CD8-positive, alpha-beta memory T cell (primary cell): ENCODE results near the gene TNFRSF4. TPM values are rescaled to one million over a fixed set of nuclear protein-coding genes. Genes with fewer than 3 reads are reported as not detected.
"Not testable (repeated sequence)": the region's sequence is repeated elsewhere in the genome, so short reads cannot be mapped to it uniquely, and the experiment has no call there.

ENCODE experiments used
- CTCF ChIA-PET: fragments of 350-600 bp; sonication (Branson Sonifier 250); formaldehyde crosslinking; loops from one replicate; lab custom pipeline; 2021; ENCODE audit warnings: antibody characterized with exemption; lab: Charles Lee
- POLR2A ChIA-PET: fragments of 350-600 bp; sonication (Branson Sonifier 250); formaldehyde crosslinking; loops from one replicate; lab custom pipeline; 2021; ENCODE audit warnings: antibody characterized with exemption; lab: Charles Lee
- DNase-seq, 5 donors: peaks; one replicate each; pipeline versions ENCODE4 v3.0.0 to v3.0.0-alpha.2; 2020 to 2022; ENCODE audit warnings: mixed read lengths in 1 of 5
- H3K27ac ChIP-seq: one replicate; pipeline ENCODE4 v1.7.0; 2013; ENCODE audit warnings: low read depth, mild to moderate bottlenecking, low read length, moderate library complexity
- H3K27me3 ChIP-seq: 2 replicates; pipeline ENCODE4 v1.7.0; 2013; ENCODE audit warnings: low read length, mild to moderate bottlenecking; ENCODE audit not compliant: insufficient read depth, poor library complexity, severe bottlenecking
- H3K36me3 ChIP-seq: 2 replicates; pipeline ENCODE4 v1.7.0; 2013; ENCODE audit warnings: mild to moderate bottlenecking, low read length, moderate library complexity; ENCODE audit not compliant: insufficient read depth
- H3K4me1 ChIP-seq: 2 replicates; pipeline ENCODE4 v1.7.0; 2013; ENCODE audit warnings: mild to moderate bottlenecking, low read length, moderate library complexity; ENCODE audit not compliant: insufficient read depth
- H3K4me3 ChIP-seq: 2 replicates; pipeline ENCODE4 v1.7.0; 2013; ENCODE audit warnings: mild to moderate bottlenecking, low read length
- H3K9me3 ChIP-seq: 2 replicates; pipeline ENCODE4 v1.7.0; 2013; ENCODE audit warnings: mild to moderate bottlenecking, low read length
- H3K27ac Mint-ChIP-seq, 8 donors: one replicate each; pipeline ENCODE4 v1.8.0; 2020 to 2021; ENCODE audit warnings: mixed read lengths in 8 of 8, mild to moderate bottlenecking in 6 of 8, inconsistent platforms in 3 of 8, moderate library complexity in 3 of 8
- H3K27me3 Mint-ChIP-seq, 2 donors: one replicate each; pipeline ENCODE4 v1.8.0; 2020 to 2021; ENCODE audit warnings: mixed read lengths in 2 of 2, mild to moderate bottlenecking in 1 of 2, moderate library complexity in 1 of 2
- H3K36me3 Mint-ChIP-seq, 3 donors: one replicate each; pipeline ENCODE4 v1.8.0; 2020 to 2021; ENCODE audit warnings: mixed read lengths in 3 of 3, inconsistent platforms in 1 of 3, mild to moderate bottlenecking in 1 of 3
- H3K4me1 Mint-ChIP-seq, 3 donors: one replicate each; pipeline ENCODE4 v1.8.0; 2020 to 2021; ENCODE audit warnings: mixed read lengths in 3 of 3, inconsistent platforms in 1 of 3, mild to moderate bottlenecking in 1 of 3
- H3K4me3 Mint-ChIP-seq, 7 donors: one replicate each; pipeline ENCODE4 v1.8.0; 2020 to 2021; ENCODE audit warnings: mixed read lengths in 7 of 7, mild to moderate bottlenecking in 6 of 7, moderate library complexity in 4 of 7, inconsistent platforms in 2 of 7
- H3K9me3 Mint-ChIP-seq, 5 donors: one replicate each; pipeline ENCODE4 v1.8.0; 2020 to 2022; ENCODE audit warnings: mixed read lengths in 5 of 5, mild to moderate bottlenecking in 3 of 5, moderate library complexity in 2 of 5, inconsistent platforms in 1 of 5
- polyA plus RNA-seq: library from polyadenylated mRNA; unstranded; fragments of 300-500 nt; fragmentation: Illumina TruSeq; gene quantifications from one replicate; pipeline ENCODE4 v1.2.3, GENCODE V29; 2021
- total RNA-seq, 2 experiments: library from RNA; stranded (reverse); gene quantifications; one replicate each; pipeline ENCODE4 v1.2.3, GENCODE V29; 2021

TNFRSF4 gene
- total and polyA plus RNA-seq, 3 experiments from 2014 or later: 1.9 to 193 (median 180) TPM

DNA sequence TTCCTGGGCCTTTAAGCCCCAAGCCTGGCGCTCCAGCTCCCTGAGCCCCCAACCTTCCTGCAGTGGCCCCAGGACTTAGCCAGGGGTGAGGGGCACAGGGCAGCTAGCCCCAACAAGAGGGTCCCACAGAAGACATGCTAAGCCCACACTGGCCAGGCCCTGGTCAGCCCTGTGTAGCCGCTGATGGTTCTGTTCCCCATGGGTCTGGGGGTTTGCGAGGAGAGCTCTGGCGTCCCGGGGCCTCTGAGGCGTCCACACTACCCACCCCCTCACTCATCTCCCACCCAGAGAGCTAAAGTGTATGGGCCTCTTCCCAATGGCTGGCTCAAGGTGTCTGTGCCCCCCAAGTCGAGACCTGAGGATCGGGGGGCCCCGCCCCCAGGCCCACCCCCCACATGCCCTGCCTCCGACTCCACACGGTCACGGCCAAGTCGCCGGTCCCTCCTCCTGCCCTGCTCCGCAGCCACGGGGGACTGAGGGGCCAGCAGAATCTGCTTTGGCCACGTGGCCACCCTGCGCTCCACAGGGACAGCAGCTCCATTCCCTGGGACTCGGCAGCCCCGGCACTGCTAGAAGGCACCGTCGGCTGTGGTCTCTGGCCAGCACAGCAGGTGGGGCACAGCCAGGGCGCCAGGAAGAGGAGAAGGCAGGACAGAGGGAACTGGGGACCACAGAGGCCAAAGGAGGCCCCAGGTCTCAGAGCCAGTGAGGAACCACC is 15.4 kb downstream of the TNFRSF4 start:
- peaks cover 7% of the 10 kb centered on the region for H3K4me1 ChIP-seq
- H3K27me3 Mint-ChIP-seq: peaks cover 0 to 2% of the 10 kb centered on the region in 2 donors
- no peaks in the 10 kb centered on the region for H3K27me3 ChIP-seq
- CTCF ChIA-PET: no interaction called here
- DNase-seq: peak in 1 of 5 donors; percentile 0
- no peak overlapping the region for H3K4me3 ChIP-seq
- H3K9me3 Mint-ChIP-seq: peaks cover 4 to 12% (median 7%) of the 10 kb centered on the region in 5 donors
- H3K36me3 ChIP-seq: no peaks in the 10 kb centered on the region
- H3K27ac Mint-ChIP-seq: peak overlapping the region in 2 of 8 donors; percentile 11 to 47
- H3K9me3 ChIP-seq: peaks cover 4% of the 10 kb centered on the region
- H3K27ac ChIP-seq: no peak overlapping the region
- H3K36me3 Mint-ChIP-seq: no peaks in the 10 kb centered on the region
- H3K4me1 Mint-ChIP-seq: peaks cover 0 to 8% (median 0%) of the 10 kb centered on the region in 3 donors
- no peak overlapping the region for H3K4me3 Mint-ChIP-seq
- POLR2A ChIA-PET: no interaction called here

DNA sequence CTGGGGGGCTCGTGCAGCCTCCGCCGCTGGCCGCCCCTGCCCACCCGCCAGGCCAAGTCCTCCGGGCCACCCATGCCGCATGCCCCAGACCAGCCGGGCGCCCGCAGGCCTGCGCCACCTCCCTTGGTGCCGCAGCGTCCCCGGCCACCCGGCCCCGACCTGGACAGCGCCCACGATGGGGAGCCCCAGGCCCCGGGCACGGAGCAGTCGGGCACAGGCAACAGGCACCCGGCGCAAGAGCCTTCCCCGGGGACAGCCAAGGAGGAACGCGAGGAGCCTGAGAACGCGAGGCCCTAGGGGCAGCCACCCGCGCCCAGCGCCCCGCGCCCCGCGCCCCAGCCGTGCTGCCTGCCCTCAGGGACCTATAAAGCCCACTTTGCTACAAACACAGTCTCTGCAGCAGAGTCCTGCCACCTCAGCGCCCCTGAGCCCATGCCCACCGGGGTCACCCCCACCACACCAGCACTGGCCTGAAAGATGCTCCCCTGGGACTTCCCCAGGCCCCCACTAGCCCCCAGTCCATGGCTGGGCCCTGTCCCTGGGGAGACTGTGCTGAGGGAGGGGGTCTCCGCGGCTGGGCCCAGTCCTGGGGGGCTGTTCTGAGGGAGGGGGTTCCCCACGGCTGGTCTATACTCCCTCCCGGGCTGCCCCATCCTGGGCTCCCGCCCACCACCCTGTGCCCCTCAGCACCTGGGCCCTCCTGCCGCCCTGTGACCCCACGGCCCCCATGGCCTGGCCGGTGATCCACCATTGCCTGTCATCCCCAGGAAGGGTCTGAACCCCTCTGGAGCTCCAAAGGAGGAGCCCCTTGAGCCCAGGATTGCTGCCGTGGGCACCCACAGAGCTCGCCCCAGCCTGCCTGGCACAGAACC is 16.2 kb downstream of the TNFRSF4 start:
- ChIA-PET CTCF (no interaction called here), POLR2A (no interaction called here)
- Mint-ChIP-seq H3K9me3 (peaks cover 4 to 12% (median 7%) of the 10 kb centered on the region in 5 donors), H3K4me1 (peaks cover 0 to 8% (median 0%) of the 10 kb centered on the region in 3 donors), H3K36me3 (no peaks in the 10 kb centered on the region), H3K27ac (peak overlapping the region in 1 of 8 donors; percentile 11), H3K27me3 (peaks cover 0 to 2% of the 10 kb centered on the region in 2 donors), H3K4me3 (no peak overlapping the region)
- Histone ChIP-seq H3K4me1 (peaks cover 7% of the 10 kb centered on the region), H3K27ac (no peak overlapping the region), H3K27me3 (no peaks in the 10 kb centered on the region), H3K4me3 (no peak overlapping the region), H3K36me3 (no peaks in the 10 kb centered on the region), H3K9me3 (peaks cover 4% of the 10 kb centered on the region)
- DNase-seq: peak in 2 of 5 donors; percentile 0 to 38

DNA sequence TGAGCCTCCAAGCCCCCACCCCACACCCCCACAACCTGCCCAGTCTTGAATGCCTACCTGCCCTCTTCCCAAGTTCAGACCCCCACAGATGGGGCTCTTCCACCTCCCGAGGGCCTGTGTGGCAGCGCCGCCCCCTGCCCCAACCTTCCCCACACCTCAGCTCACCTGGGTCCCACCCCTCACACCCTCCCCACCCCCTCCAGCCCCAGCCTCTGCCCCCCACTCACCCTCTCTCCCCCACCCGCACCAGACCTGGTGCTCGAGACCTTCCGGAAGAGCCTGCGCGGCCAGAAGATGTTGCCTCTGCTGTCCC is 16.8 kb downstream of the TNFRSF4 start:
- Histone ChIP-seq H3K4me1 (peaks cover 7% of the 10 kb centered on the region), H3K27me3 (no peaks in the 10 kb centered on the region), H3K36me3 (no peaks in the 10 kb centered on the region), H3K4me3 (no peak overlapping the region), H3K27ac (no peak overlapping the region), H3K9me3 (peaks cover 4% of the 10 kb centered on the region)
- Mint-ChIP-seq H3K27ac (peak overlapping the region in 1 of 8 donors; percentile 90), H3K27me3 (peaks cover 0 to 2% of the 10 kb centered on the region in 2 donors), H3K36me3 (no peaks in the 10 kb centered on the region), H3K4me3 (no peak overlapping the region), H3K4me1 (peaks cover 0 to 8% (median 0%) of the 10 kb centered on the region in 3 donors), H3K9me3 (peaks cover 6 to 12% (median 7%) of the 10 kb centered on the region in 5 donors)
- no peak for DNase-seq
- ChIA-PET POLR2A (no interaction called here), CTCF (no interaction called here)

DNA sequence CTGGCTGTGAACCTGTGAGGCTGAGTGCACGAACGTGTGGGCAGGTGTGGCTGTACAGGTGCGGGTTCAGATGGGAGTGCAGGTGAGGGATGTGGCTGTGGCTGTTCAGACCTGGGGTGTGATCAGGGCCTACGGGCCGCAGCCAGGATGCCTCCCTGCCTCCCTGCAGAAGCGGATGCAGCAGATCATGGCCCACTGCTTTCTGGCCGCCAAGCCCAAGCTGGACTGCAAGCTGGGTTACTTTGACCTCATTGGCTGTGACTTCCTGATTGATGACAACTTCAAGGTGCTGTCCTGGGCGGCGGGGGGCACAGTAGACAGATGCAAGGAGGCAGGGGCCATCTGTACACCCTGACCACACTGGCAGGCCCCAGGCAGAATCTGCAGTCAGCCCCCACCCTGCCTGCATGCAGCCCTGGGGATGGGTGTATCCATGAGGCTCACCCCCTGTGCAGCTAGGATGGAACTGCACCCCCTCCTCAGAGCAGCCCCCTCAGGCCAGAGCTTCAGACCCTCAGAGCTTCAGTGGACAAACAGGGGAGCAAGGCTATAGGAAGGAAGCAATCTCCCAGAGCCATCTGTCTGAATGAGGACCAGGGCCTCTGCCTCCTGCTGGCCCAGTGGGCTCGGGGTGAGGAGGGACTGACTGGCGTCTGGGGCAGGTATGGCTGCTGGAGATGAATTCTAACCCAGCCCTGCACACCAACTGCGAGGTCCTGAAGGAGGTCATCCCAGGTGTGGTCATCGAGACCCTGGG is 17.3 kb downstream of the TNFRSF4 start:
- CTCF ChIA-PET: no interaction called here
- Histone ChIP-seq H3K36me3 (no peaks in the 10 kb centered on the region), H3K9me3 (peaks cover 4% of the 10 kb centered on the region), H3K4me1 (peaks cover 7% of the 10 kb centered on the region), H3K4me3 (no peak overlapping the region), H3K27ac (no peak overlapping the region), H3K27me3 (no peaks in the 10 kb centered on the region)
- Mint-ChIP-seq H3K36me3 (peaks cover 0 to 2% (median 0%) of the 10 kb centered on the region in 3 donors), H3K4me3 (no peak overlapping the region), H3K27me3 (peaks cover 0 to 5% of the 10 kb centered on the region in 2 donors), H3K27ac (peak overlapping the region in 2 of 8 donors; percentile 11 to 90), H3K4me1 (peaks cover 0 to 8% (median 0%) of the 10 kb centered on the region in 3 donors), H3K9me3 (peaks cover 7 to 17% (median 10%) of the 10 kb centered on the region in 5 donors)
- POLR2A ChIA-PET: no interaction called here
- peak in 2 of 5 donors; percentile 0 to 43 for DNase-seq

DNA sequence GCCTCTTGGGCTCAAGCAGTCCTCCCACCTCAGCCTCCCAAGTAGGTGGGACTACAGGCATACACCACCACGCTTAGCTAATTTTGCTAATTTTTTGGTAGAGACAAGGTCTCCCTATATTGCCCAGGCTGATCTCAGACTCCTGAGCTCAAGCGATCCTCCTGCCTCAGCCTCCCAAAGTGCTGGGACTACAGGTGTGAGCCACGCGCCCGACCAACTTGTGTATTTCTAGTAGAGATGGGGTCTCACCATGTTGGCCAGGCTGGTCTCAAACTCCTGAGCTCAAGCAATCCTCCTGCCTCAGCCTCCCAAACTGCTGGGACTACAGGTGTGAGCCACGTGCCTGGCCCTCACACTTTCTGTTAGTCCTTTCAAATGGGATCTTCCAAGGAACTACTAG is 18.2 kb downstream of the TNFRSF4 start:
- H3K36me3 Mint-ChIP-seq, H3K4me3 Mint-ChIP-seq, H3K4me3 ChIP-seq, POLR2A ChIA-PET, H3K4me1 Mint-ChIP-seq, H3K4me1 ChIP-seq, H3K36me3 ChIP-seq, H3K9me3 ChIP-seq, H3K27me3 ChIP-seq, CTCF ChIA-PET, H3K27ac ChIP-seq, H3K27me3 Mint-ChIP-seq: not testable (repeated sequence)
- DNase-seq: peak in 1 of 5 donors; percentile 0
- Mint-ChIP-seq H3K27ac (peak overlapping the region in 1 of 8 donors; percentile 50), H3K9me3 (peaks cover 7 to 17% (median 10%) of the 10 kb centered on the region in 5 donors)

DNA sequence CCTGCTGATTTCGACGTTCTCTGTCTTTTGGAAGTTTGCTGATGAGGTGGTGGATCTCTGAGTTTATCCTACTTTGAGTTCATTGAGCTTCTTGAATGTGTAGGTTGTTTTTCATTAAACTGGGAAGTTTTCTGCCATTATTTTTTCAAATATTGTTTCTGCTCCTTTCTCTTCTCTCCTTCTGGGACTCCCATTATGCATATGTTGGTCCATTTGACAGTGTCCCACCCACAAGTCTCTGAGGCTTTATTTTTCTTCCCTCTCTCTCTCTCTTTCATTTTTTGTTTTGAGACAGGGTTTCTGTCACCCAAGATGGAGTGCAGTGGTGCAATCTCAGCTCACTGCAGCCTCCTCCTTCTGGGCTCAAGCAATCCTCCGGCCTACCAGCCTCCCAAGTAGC is 19.2 kb downstream of the TNFRSF4 start:
- no peak for DNase-seq
- Histone ChIP-seq H3K4me3 (no peak overlapping the region), H3K27me3 (no peaks in the 10 kb centered on the region), H3K27ac (no peak overlapping the region), H3K36me3 (no peaks in the 10 kb centered on the region), H3K9me3 (peaks cover 4% of the 10 kb centered on the region), H3K4me1 (no peaks in the 10 kb centered on the region)
- Mint-ChIP-seq H3K27ac (peak overlapping the region in 2 of 8 donors; percentile 25 to 68), H3K36me3 (peaks cover 0 to 2% (median 0%) of the 10 kb centered on the region in 3 donors), H3K4me1 (peaks cover 0 to 3% (median 0%) of the 10 kb centered on the region in 3 donors), H3K27me3 (peaks cover 0 to 5% of the 10 kb centered on the region in 2 donors), H3K9me3 (peaks cover 7 to 17% (median 10%) of the 10 kb centered on the region in 5 donors), H3K4me3 (no peak overlapping the region)
- ChIA-PET CTCF (interaction anchor here (0.8 kb wide), 1 partner anchor 72 kb away, joined by 3 read pairs; no protein-coding TSS in a partner anchor), POLR2A (no interaction called here)

DNA sequence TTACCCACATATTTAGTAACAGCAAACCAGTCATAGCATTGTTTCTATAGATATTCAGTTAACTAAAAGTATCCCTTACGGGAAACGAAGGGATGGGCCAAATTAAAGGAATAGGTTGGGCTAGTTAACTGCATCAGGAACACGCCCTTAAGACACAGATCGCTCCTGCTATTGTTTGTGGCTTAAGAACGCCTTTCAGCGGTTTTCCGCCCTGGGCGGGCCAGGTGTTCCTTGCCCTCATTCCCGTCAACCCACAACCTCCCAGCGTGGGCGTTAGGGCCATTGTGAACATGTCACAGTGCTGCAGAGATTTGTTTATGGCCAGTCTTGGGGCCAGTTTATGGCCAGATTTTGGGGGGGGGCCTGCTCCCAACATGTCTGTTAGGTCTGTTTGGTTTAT is 22.2 kb downstream of the TNFRSF4 start:
- Mint-ChIP-seq H3K4me3 (no peak overlapping the region), H3K9me3 (peaks cover 7 to 17% (median 10%) of the 10 kb centered on the region in 5 donors), H3K4me1 (no peaks in the 10 kb centered on the region), H3K27me3 (peaks cover 0 to 5% of the 10 kb centered on the region in 2 donors), H3K36me3 (peaks cover 0 to 2% (median 0%) of the 10 kb centered on the region in 3 donors), H3K27ac (no peak overlapping the region)
- no peaks in the 10 kb centered on the region for H3K4me1 ChIP-seq
- POLR2A ChIA-PET: no interaction called here
- no peak overlapping the region for H3K4me3 ChIP-seq
- H3K36me3 ChIP-seq: no peaks in the 10 kb centered on the region
- H3K27ac ChIP-seq: no peak overlapping the region
- CTCF ChIA-PET: no interaction called here
- DNase-seq: no peak
- H3K9me3 ChIP-seq: peaks cover 4% of the 10 kb centered on the region
- H3K27me3 ChIP-seq: no peaks in the 10 kb centered on the region
